A673 (cell line): Measurements from ENCODE around the gene PARD3.

Source experiments
- CTCF ChIP-seq: fragments of 300-800, 200-600 bp; sonication (generic); conservative IDR thresholded peaks from 2 replicates; pipeline ENCODE4 v1.5.1; 2017; ENCODE audit warnings: low read depth, mild to moderate bottlenecking, antibody characterized with exemption, low read length, moderate library complexity, mixed read lengths
- EZH2 ChIP-seq: fragments of 200-600 bp; sonication (generic); IDR thresholded peaks from 2 replicates; pipeline ENCODE4 v1.6.1; 2017; ENCODE audit warnings: borderline replicate concordance, low read depth, mild to moderate bottlenecking, mixed read lengths, antibody characterized with exemption, low read length; ENCODE audit not compliant: poor library complexity, severe bottlenecking

- TF ChIP-seq CTCF = no peak
- no peak for TF ChIP-seq EZH2
Measured at GRCh38 chr10:34835908-34836508, 20.9 kb upstream of the PARD3 start.
